SK-N-SH (cell line): ENCODE data around the gene PSMC5. TPM values are rescaled to one million over a fixed set of nuclear protein-coding genes. Genes with fewer than 3 reads are reported as not detected.

Experiments used
- CTCF ChIA-PET: fragments of 300-600, 350-600 bp; formaldehyde crosslinking; extraction: SDS; loops from one replicate; lab custom pipeline; 2021; lab: Yijun Ruan, JAX
- POLR2A ChIA-PET: fragments of 350-600 bp; sonication (Branson Sonifier 250); formaldehyde crosslinking; extraction: SDS; loops from one replicate; lab custom pipeline; 2020; ENCODE audit warnings: antibody characterized with exemption, inconsistent platforms; lab: Yijun Ruan, JAX
- DNase-seq: peaks from one replicate; pipeline ENCODE4 v3.0.0; 2012
- H2AFZ ChIP-seq: fragments of 200-600 bp; sonication (generic); 2 replicates; pipeline ENCODE4 v1.8.1; 2016; ENCODE audit warnings: antibody characterized with exemption, mild to moderate bottlenecking, low read depth
- H3F3A ChIP-seq: fragments of 200-600 bp; sonication (generic); replicated peaks from 2 replicates; pipeline ENCODE3; 2016; ENCODE audit warnings: antibody characterized with exemption, mild to moderate bottlenecking; ENCODE audit not compliant: insufficient read depth
- H3K27ac ChIP-seq, 2 experiments: fragments of 200-500 bp in 1 of 2; fragments of 200-600 bp in 1 of 2; sonication (Bioruptor generic) in 1 of 2; sonication (generic), shearing (Covaris generic) in 1 of 2; 2 replicates each; pipeline versions ENCODE4 v1.5.1 to v1.6.1; 2014 to 2016; ENCODE audit warnings: low read depth in 2 of 2, inconsistent platforms in 1 of 2, low read length in 1 of 2, mild to moderate bottlenecking in 1 of 2, mixed read lengths in 1 of 2
- H3K27me3 ChIP-seq: fragments of 200-600 bp; sonication (generic), shearing (Covaris generic); 2 replicates; pipeline ENCODE4 v1.6.1; 2016; ENCODE audit warnings: mixed run types; ENCODE audit not compliant: insufficient read depth
- H3K36me3 ChIP-seq, 2 experiments: fragments of 200-500 bp in 1 of 2; fragments of 200-600 bp in 1 of 2; sonication (Bioruptor generic) in 1 of 2; sonication (generic) in 1 of 2; replicated peaks in 1 of 2; 2 replicates each; pipeline versions ENCODE3 to v1.5.1; 2014 to 2016; ENCODE audit warnings: low read length in 1 of 2, mild to moderate bottlenecking in 1 of 2; ENCODE audit not compliant: insufficient read depth in 2 of 2, control insufficient read depth in 1 of 2
- H3K4me1 ChIP-seq, 2 experiments: fragments of 200-500 bp in 1 of 2; fragments of 200-600 bp in 1 of 2; sonication (Bioruptor generic) in 1 of 2; sonication (generic), shearing (Covaris generic) in 1 of 2; 2 replicates each; pipeline versions ENCODE4 v1.5.1 to v1.6.1; 2014 to 2016; ENCODE audit warnings: low read depth in 1 of 2, low read length in 1 of 2, mixed run types in 1 of 2; ENCODE audit not compliant: insufficient read depth in 2 of 2, control insufficient read depth in 1 of 2
- H3K4me2 ChIP-seq: fragments of 200-600 bp; sonication (generic), shearing (Covaris generic); 2 replicates; pipeline ENCODE4 v1.6.1; 2017; ENCODE audit warnings: mixed run types
- H3K4me3 ChIP-seq, 2 experiments: fragments of 200-500 bp in 1 of 2; fragments of 200-600 bp in 1 of 2; sonication (Bioruptor generic) in 1 of 2; sonication (generic), shearing (Covaris generic) in 1 of 2; 2 replicates each; pipeline versions ENCODE4 v1.5.1 to v1.8.1; 2014 to 2016; ENCODE audit warnings: low read depth in 2 of 2, inconsistent platforms in 1 of 2, low read length in 1 of 2, mild to moderate bottlenecking in 1 of 2, mixed read lengths in 1 of 2, moderate library complexity in 1 of 2
- H3K79me2 ChIP-seq: fragments of 200-600 bp; sonication (generic); 2 replicates; pipeline ENCODE4 v1.8.1; 2017; ENCODE audit warnings: mild to moderate bottlenecking; ENCODE audit not compliant: insufficient read depth
- H3K9ac ChIP-seq: fragments of 200-600 bp; sonication (generic); 2 replicates; pipeline ENCODE4 v1.6.1; 2017; ENCODE audit warnings: mixed run types
- H3K9me2 ChIP-seq: fragments of 200-600 bp; sonication (generic); 2 replicates; pipeline ENCODE4 v1.6.1; 2017; ENCODE audit warnings: mixed run types
- H3K9me3 ChIP-seq: fragments of 200-600 bp; sonication (generic); 2 replicates; pipeline ENCODE4 v1.6.1; 2017; ENCODE audit warnings: mixed run types, mild to moderate bottlenecking, moderate library complexity
- H4K20me1 ChIP-seq: fragments of 200-600 bp; sonication (generic); 2 replicates; pipeline ENCODE4 v1.6.1; 2017; ENCODE audit warnings: mild to moderate bottlenecking, mixed run types; ENCODE audit not compliant: insufficient read depth
- CHD2 ChIP-seq: fragments of 150-350 bp; IDR thresholded peaks from 2 replicates; pipeline ENCODE4 v1.6.1; 2018; ENCODE audit warnings: low read length; ENCODE audit not compliant: partially characterized antibody
- CTCF ChIP-seq: fragments of 200-600 bp; sonication (generic); IDR thresholded peaks from 2 replicates; pipeline ENCODE4 v1.6.1; 2017; ENCODE audit warnings: antibody characterized with exemption, mild to moderate bottlenecking, moderate library complexity
- EP300 ChIP-seq, 2 experiments: IDR thresholded peaks; 2 replicates each; pipeline versions ENCODE4 v1.4.0 to v1.6.1; 2012; ENCODE audit warnings: borderline replicate concordance in 1 of 2, low read depth in 1 of 2, low read length in 1 of 2
- FOXJ3 ChIP-seq: sonication (generic); formaldehyde crosslinking; IDR thresholded peaks from 2 replicates; pipeline ENCODE4 v1.5.1; 2020; ENCODE audit warnings: mild to moderate bottlenecking, missing genetic modification reagents
- NFIC ChIP-seq: IDR thresholded peaks from 2 replicates; pipeline ENCODE4 v1.4.0; 2012; ENCODE audit warnings: borderline replicate concordance
- RAD21 ChIP-seq: IDR thresholded peaks from 2 replicates; pipeline ENCODE4 v1.6.1; 2012; ENCODE audit warnings: mild to moderate bottlenecking, low read length
- RCOR1 ChIP-seq: fragments of 150-350 bp; IDR thresholded peaks from 2 replicates; pipeline ENCODE4 v1.6.1; 2017; ENCODE audit warnings: antibody characterized with exemption, low read length
- RXRA ChIP-seq: IDR thresholded peaks from 2 replicates; pipeline ENCODE4 v1.4.0; 2012; ENCODE audit warnings: low read depth, mild to moderate bottlenecking, borderline replicate concordance
- SMC3 ChIP-seq: IDR thresholded peaks from 2 replicates; pipeline ENCODE4 v1.6.1; 2012; ENCODE audit warnings: low read depth, low read length, improper control_type of control experiment
- USF2 ChIP-seq: fragments of 150-350 bp; IDR thresholded peaks from 2 replicates; pipeline ENCODE4 v1.6.1; 2017; ENCODE audit warnings: antibody characterized with exemption, low read length, low read depth, borderline replicate concordance
- YY1 ChIP-seq: IDR thresholded peaks from 2 replicates; pipeline ENCODE4 v1.4.0; 2012; ENCODE audit warnings: low read depth, mild to moderate bottlenecking
- ZBTB33 ChIP-seq: IDR thresholded peaks from 2 replicates; pipeline ENCODE4 v1.4.0; 2012; ENCODE audit warnings: low read depth, borderline replicate concordance
- WGBS: methylation state at CpG from one replicate; pipeline ENCODE4 v1.1.6; 2017; ENCODE audit warnings: low lambda C conversion rate; 5-methylcytosine and 5-hydroxymethylcytosine counted together
- polyA plus RNA-seq, 3 experiments: library from polyadenylated mRNA; depleted of rRNA; stranded (reverse); fragments of >200 nt; gene quantifications; 2 replicates each; pipeline ENCODE4 v1.2.3, GENCODE V29; 2012

Gene PSMC5
- polyA plus RNA-seq, 1 of the 3 experiments (the other 2 are of a cell fraction): 424 TPM

- TF ChIP-seq USF2 (no peak), YY1 (no peak), RXRA (no peak), EP300 (IDR thresholded peaks at IDR 0.05; ENCODE audit: borderline replicate concordance in 1 of 2, low read depth in 1 of 2, low read length in 1 of 2) (no peak), ZBTB33 (no peak)
Observed at GRCh38 chr17:63824362-63824761, 2.9 kb upstream of the PSMC5 start (continued).

GRCh38 chr17:63826468-63827001 is 696 bp upstream of the PSMC5 start:
- H3K9me3 ChIP-seq: no peaks in the 10 kb centered on the region
- no peaks in the 10 kb centered on the region for H3K27me3 ChIP-seq
- H3K9ac ChIP-seq: peak overlapping the region; percentile 88
- no peaks in the 10 kb centered on the region for H3K9me2 ChIP-seq
- H3K4me3 ChIP-seq: peak overlapping the region; percentile 94 to 100
- POLR2A ChIA-PET: interaction anchor here (0.6 to 9.1 kb wide), 10 partner anchors 8 to 679 kb away, joined by 3 to 108 read pairs (median 4); partner anchors contain the start of genes CCDC47, DDX42, DDX5 and SMARCD2
- CTCF ChIA-PET: interaction anchor here (0.6 to 7.4 kb wide), 16 partner anchors 8 to 65 kb away, joined by 3 to 96 read pairs (median 4); partner anchors contain the start of genes CCDC47, DDX42, GH2 and SMARCD2
- H4K20me1 ChIP-seq: peaks cover 8% of the 10 kb centered on the region; the same call in 1 of the 2 replicates
- 0 out of 2 replicates have a peak, but pooled peaks have one; percentile 6 for TF ChIP-seq RCOR1
- no peak for TF ChIP-seq CHD2
- TF ChIP-seq SMC3: no peak
- no peak for TF ChIP-seq NFIC
- 0% methylated on average over 31 of the region's 31 CpGs for WGBS
- peak overlapping the region; percentile 67 for H2AFZ ChIP-seq
- peak overlapping the region; percentile 93 for H3K4me2 ChIP-seq
- H3K79me2 ChIP-seq: peaks cover 69% of the 10 kb centered on the region
- H3K36me3 ChIP-seq: peaks cover 76 to 77% of the 10 kb centered on the region in 2 experiments
- H3F3A ChIP-seq: peaks cover 28% of the 10 kb centered on the region
- peaks cover 9 to 37% of the 10 kb centered on the region in 2 experiments; a peak in 2 of 4 replicates for H3K4me1 ChIP-seq
- peak; percentile 55 for DNase-seq
- H3K27ac ChIP-seq: peak overlapping the region; percentile 90 to 99

GRCh38 chr17:63827801-63828221 is 580 bp downstream of the PSMC5 start:
- ChIA-PET CTCF (interaction anchor here (0.7 to 7.4 kb wide), 10 partner anchors 8 to 402 kb away, joined by 3 to 96 read pairs (median 4); partner anchors contain the start of genes DDX42 and SMARCD2), POLR2A (interaction anchor here (0.7 to 9.1 kb wide), 5 partner anchors 14 to 678 kb away, joined by 3 to 108 read pairs (median 4); partner anchors contain the start of genes CCDC47, DDX42, DDX5 and SMARCD2)
- H3K4me2 ChIP-seq: peak overlapping the region; percentile 93
- H3K9ac ChIP-seq: peak overlapping the region; percentile 88
- H3K79me2 ChIP-seq: peaks cover 66% of the 10 kb centered on the region
- no peaks in the 10 kb centered on the region for H3K9me3 ChIP-seq
- H3F3A ChIP-seq: peaks cover 23% of the 10 kb centered on the region
- no peaks in the 10 kb centered on the region for H3K27me3 ChIP-seq
- peak overlapping the region; percentile 67; the same call in 1 of the 2 replicates for H2AFZ ChIP-seq
- H3K9me2 ChIP-seq: no peaks in the 10 kb centered on the region
- peaks cover 9 to 37% of the 10 kb centered on the region in 2 experiments; a peak in 2 of 4 replicates for H3K4me1 ChIP-seq
- H4K20me1 ChIP-seq: 0 out of 2 replicates have a peak, but pooled peaks cover 8% of the 10 kb centered on the region
- H3K27ac ChIP-seq: peak overlapping the region; percentile 90 to 99
- TF ChIP-seq CTCF: 0 out of 2 replicates have a peak, but pooled peaks have one; percentile 4
- 0 out of 2 replicates have a peak, but pooled peaks have one; percentile 5 for TF ChIP-seq FOXJ3 (CRISPR knock-in tag)
- no peak for TF ChIP-seq RAD21
- H3K36me3 ChIP-seq: peaks cover 71 to 77% of the 10 kb centered on the region in 2 experiments
- WGBS: under 1% methylated on average over 19 of the region's 19 CpGs
- DNase-seq: no peak
- H3K4me3 ChIP-seq: peak overlapping the region; percentile 94 to 100
